Measurements from ENCODE around the gene FLOT2. TPM values are rescaled to one million over a fixed set of nuclear protein-coding genes. Genes with fewer than 3 reads are reported as not detected.

The FLOT2 gene
- total RNA-seq, 1 donor: 35.1 TPM

- H4K20me1 ChIP-seq (ENCODE audit: insufficient read depth, low read length): peaks cover 49% of the 10 kb centered on the region
- no peak overlapping the region for H3K4me3 ChIP-seq (ENCODE audit: insufficient read depth, low read length)
- H3K4me2 ChIP-seq (ENCODE audit: insufficient read depth, low read length): peak overlapping the region; percentile 21
- peaks cover 38% of the 10 kb centered on the region for H3K36me3 ChIP-seq (ENCODE audit: insufficient read depth, low read length)
- no peak for TF ChIP-seq CTCF (IDR thresholded peaks at IDR 0.05; ENCODE audit: extremely low read depth, low read depth, low read length)
- no peak overlapping the region for H2AFZ ChIP-seq (ENCODE audit: low read length)
- peak; percentile 90 for DNase-seq (ENCODE audit: insufficient read length, low spot score, missing footprints)
- H3K27ac ChIP-seq (ENCODE audit: low read depth, low read length): peak overlapping the region; percentile 54
- peaks cover 11% of the 10 kb centered on the region for H3K4me1 ChIP-seq (ENCODE audit: insufficient read depth, low read length)
- peaks cover 3% of the 10 kb centered on the region for H3K9me3 ChIP-seq (ENCODE audit: low read depth, low read length)
- H3K79me2 ChIP-seq (ENCODE audit: insufficient read depth, low read length): peaks cover 72% of the 10 kb centered on the region
- H3K27me3 ChIP-seq (ENCODE audit: insufficient read depth, low read length): no peaks in the 10 kb centered on the region
Measured at GRCh38 chr17:28925912-28926365, 28.4 kb upstream of the FLOT2 start.

- Histone ChIP-seq H4K20me1 (ENCODE audit: insufficient read depth, low read length) (peaks cover 28% of the 10 kb centered on the region), H3K9me3 (ENCODE audit: low read depth, low read length) (no peaks in the 10 kb centered on the region), H3K4me1 (ENCODE audit: insufficient read depth, low read length) (peaks cover 4% of the 10 kb centered on the region), H2AFZ (ENCODE audit: low read length) (no peak overlapping the region), H3K4me3 (ENCODE audit: insufficient read depth, low read length) (no peak overlapping the region), H3K27me3 (ENCODE audit: insufficient read depth, low read length) (no peaks in the 10 kb centered on the region), H3K4me2 (ENCODE audit: insufficient read depth, low read length) (no peak overlapping the region), H3K27ac (ENCODE audit: low read depth, low read length) (no peak overlapping the region), H3K36me3 (ENCODE audit: insufficient read depth, low read length) (peaks cover 84% of the 10 kb centered on the region), H3K79me2 (ENCODE audit: insufficient read depth, low read length) (peaks cover 22% of the 10 kb centered on the region)
- TF ChIP-seq CTCF (IDR thresholded peaks at IDR 0.05; ENCODE audit: extremely low read depth, low read depth, low read length): no peak
- DNase-seq (ENCODE audit: insufficient read length, low spot score, missing footprints): no peak
Measured at GRCh38 chr17:28920201-28920600, 22.7 kb upstream of the FLOT2 start.

GRCh38 chr17:28918295-28918694 is 20.8 kb upstream of the FLOT2 start:
- DNase-seq (ENCODE audit: insufficient read length, low spot score, missing footprints): no peak
- Histone ChIP-seq H2AFZ (ENCODE audit: low read length) (no peak overlapping the region), H3K4me2 (ENCODE audit: insufficient read depth, low read length) (no peak overlapping the region), H3K27me3 (ENCODE audit: insufficient read depth, low read length) (no peaks in the 10 kb centered on the region), H3K9me3 (ENCODE audit: low read depth, low read length) (no peaks in the 10 kb centered on the region), H3K4me3 (ENCODE audit: insufficient read depth, low read length) (no peak overlapping the region), H3K27ac (ENCODE audit: low read depth, low read length) (no peak overlapping the region), H3K79me2 (ENCODE audit: insufficient read depth, low read length) (peaks cover 9% of the 10 kb centered on the region), H4K20me1 (ENCODE audit: insufficient read depth, low read length) (peaks cover 18% of the 10 kb centered on the region), H3K36me3 (ENCODE audit: insufficient read depth, low read length) (peaks cover 89% of the 10 kb centered on the region), H3K4me1 (ENCODE audit: insufficient read depth, low read length) (no peaks in the 10 kb centered on the region)
- no peak for TF ChIP-seq CTCF (IDR thresholded peaks at IDR 0.05; ENCODE audit: extremely low read depth, low read depth, low read length)

- H3K4me1 ChIP-seq (ENCODE audit: insufficient read depth, low read length): no peaks in the 10 kb centered on the region
- H3K4me3 ChIP-seq (ENCODE audit: insufficient read depth, low read length): no peak overlapping the region
- TF ChIP-seq CTCF (IDR thresholded peaks at IDR 0.05; ENCODE audit: extremely low read depth, low read depth, low read length): no peak
- H3K9me3 ChIP-seq (ENCODE audit: low read depth, low read length): no peaks in the 10 kb centered on the region
- peak; percentile 83 for DNase-seq (ENCODE audit: insufficient read length, low spot score, missing footprints)
- H3K36me3 ChIP-seq (ENCODE audit: insufficient read depth, low read length): peaks cover 89% of the 10 kb centered on the region
- no peaks in the 10 kb centered on the region for H3K27me3 ChIP-seq (ENCODE audit: insufficient read depth, low read length)
- H3K4me2 ChIP-seq (ENCODE audit: insufficient read depth, low read length): no peak overlapping the region
- H3K27ac ChIP-seq (ENCODE audit: low read depth, low read length): no peak overlapping the region
- H2AFZ ChIP-seq (ENCODE audit: low read length): no peak overlapping the region
- peaks cover 9% of the 10 kb centered on the region for H3K79me2 ChIP-seq (ENCODE audit: insufficient read depth, low read length)
- peaks cover 20% of the 10 kb centered on the region for H4K20me1 ChIP-seq (ENCODE audit: insufficient read depth, low read length)
Measured at GRCh38 chr17:28917465-28917864, 19.9 kb upstream of the FLOT2 start.
